GM19099 (cell line): Measurements from ENCODE around the gene ZRANB2.

ENCODE experiments used
- POLR2A ChIP-seq: IDR thresholded peaks from 3 replicates; pipeline ENCODE4 v1.6.1; 2011; ENCODE audit warnings: low read depth; ENCODE audit not compliant: insufficient read length; ENCODE audit errors: extremely low read depth

ZRANB2 gene

GRCh38 chr1:71086331-71086730, 5.5 kb upstream of the ZRANB2 start:
- TF ChIP-seq POLR2A, result no peak

DNA sequence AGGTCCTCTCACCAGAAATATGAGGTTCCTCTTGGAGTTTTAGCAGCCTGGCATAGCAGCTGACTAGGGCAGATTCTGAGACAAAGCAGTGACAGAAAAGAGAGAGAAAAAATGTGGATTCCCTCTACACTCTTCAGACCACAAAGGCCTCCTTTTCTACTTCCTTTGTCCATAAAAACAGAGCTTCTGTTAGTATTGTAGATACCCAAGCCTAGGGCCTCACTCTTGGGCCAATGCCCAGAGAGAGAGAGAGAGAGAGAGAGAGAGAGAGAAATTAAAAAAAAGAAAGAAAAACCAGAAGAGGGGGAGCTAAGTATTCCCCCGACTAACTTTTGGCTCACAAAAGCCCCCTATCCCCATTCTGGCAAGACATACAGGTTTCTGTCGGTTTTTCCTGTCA, 2.4 kb upstream of the ZRANB2 start:
- TF ChIP-seq POLR2A, result no peak

- no peak for TF ChIP-seq POLR2A
These were observed 854 bp upstream of the ZRANB2 start for GRCh38 chr1:71081697-71082080.

DNA sequence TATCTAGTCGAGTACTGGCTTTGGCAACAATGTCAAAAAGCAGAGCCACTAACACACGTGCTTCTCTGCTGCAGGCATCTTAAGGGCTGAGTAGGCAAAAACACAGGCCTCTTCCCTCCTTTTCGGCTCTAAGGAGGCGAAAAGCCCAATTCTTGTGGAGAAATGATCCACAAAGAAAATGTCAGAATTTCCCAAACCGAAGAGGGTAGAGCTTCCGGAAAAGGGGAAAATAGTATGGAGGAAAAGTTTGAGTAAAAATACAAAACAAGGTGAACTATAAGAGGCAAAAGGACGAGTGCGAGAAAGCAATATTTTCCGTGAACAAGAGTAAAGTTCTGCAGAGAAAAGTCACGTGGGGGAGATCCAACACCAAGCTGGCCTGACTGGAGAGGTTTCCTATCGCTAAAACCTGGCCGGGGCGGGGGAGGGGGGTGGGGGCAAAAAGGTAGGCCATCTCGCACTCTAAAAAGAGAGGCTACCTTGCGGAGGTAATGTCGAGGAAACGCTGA, 551 bp downstream of the ZRANB2 start:
- TF ChIP-seq POLR2A, result no peak

DNA sequence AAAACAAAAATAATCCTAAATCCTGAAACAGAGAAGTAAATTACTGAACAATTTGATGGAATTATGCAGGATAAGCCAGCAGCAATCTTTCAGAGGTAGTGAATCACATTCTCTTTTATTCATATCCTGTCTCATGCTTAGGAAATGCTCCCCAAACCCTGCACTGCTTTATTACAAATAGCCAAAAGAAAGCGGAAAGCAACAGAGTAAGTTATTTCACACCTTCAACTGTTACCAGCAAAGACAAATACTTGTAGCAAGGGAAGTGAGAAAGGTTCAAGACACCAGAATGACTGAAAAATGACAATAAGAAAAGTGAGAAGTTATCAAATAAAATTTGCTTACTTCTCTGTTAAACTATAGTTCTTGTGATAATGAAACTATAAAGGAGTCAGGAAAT, 6.2 kb downstream of the ZRANB2 start:
- TF ChIP-seq POLR2A, result no peak

- TF ChIP-seq POLR2A, result no peak
These were observed 8.6 kb downstream of the ZRANB2 start for GRCh38 chr1:71072273-71072672.

DNA sequence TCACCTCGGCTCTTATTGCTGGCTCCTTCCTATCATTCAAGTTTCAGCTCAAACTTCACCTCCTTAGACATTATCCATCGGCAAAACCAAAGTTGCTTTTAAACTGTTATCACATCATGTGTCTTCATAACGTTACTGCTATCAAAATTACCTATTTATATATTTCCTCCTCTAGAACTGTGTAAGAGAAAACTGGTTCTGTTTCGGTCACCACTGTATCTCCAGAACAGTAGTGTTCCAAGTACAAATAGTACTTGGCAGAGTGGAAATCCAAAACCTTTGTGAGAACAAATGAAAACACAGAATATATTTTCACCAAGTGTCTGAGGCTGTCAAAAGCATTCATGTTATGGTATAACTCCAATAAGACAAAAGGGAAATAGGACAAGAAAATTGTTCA, 9.1 kb downstream of the ZRANB2 start:
- no peak for TF ChIP-seq POLR2A

- no peak for TF ChIP-seq POLR2A
These were observed 12.3 kb downstream of the ZRANB2 start for GRCh38 chr1:71068325-71069240.

DNA sequence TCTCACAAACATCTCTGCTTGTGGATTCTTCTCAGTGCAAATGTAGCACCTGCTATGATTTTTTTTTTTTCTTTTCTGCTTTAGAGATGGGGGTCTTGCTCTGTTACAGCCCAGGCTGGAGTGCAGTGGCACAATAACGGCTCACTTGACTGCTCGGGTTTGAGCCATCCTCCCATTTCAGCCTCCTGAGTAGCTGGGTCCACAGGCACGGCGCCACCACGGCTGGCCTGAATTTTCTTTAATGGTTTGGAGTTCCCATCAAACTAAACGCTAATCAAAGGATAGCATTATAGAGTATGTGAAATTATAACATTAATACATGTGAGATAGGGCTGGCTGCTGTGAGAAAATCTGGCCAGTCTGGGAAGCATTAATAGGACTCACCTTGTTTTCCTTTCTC, 26.0 kb downstream of the ZRANB2 start:
- no peak for TF ChIP-seq POLR2A

DNA sequence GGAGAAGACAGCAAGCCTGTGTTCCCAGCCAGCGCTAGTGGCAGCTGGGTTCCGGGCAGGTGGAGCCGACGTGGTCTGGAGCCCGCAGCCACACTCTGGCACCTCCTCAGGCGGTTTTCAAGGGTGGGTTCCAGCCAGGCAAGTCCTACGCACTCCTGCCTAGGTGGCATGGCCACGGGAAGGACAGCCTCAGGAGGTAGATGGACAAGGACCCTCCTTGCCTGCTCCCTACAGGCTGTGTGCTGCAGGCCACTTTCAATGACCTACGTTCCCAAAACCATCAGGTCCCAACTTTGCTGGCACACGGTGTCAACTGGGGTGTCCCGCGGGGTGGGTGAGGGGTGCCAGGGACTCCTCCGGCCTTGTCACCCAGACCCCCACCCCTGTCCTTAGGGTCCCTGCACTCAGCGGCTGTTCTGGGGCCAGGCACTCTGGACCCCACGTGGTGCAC, 26.5 kb downstream of the ZRANB2 start:
- no peak for TF ChIP-seq POLR2A

GRCh38 chr1:71053758-71054157, 27.1 kb downstream of the ZRANB2 start:
- TF ChIP-seq POLR2A, result no peak

GRCh38 chr1:71053146-71053545, 27.7 kb downstream of the ZRANB2 start:
- no peak for TF ChIP-seq POLR2A

DNA sequence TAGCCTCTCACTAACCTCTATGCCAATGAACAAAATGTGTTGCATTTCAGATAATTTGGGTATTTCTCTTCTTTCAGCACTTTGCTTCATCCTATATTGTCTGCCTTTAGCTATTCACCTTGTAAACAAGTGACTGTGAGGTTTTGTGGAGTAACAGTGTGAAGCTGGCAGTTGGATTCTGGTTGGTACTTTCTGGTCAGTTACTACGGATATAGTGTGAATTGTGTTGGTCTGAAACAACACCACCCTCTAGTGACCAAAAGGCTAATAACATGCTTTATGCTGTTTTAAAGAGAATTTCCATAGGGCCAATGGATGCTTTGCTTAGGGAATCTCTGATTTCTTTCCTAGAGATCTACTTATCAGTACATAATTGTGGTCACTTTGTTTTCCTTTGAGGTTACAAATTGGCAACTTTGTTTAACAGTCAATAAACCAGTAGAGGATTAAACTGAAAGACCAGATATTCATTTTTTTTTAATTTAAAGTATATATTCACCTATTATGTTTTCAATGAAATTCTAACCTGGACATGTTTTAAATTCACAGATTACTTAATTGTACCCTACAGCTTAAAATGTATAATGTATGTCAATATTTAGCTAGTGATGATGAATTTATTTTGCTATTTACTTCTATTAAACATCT, 30.8 kb downstream of the ZRANB2 start:
- TF ChIP-seq POLR2A, result no peak

GRCh38 chr1:71047635-71048607, 32.9 kb downstream of the ZRANB2 start, which contains the start of gene PTGER3:
Gene PTGER3, minus strand, starts transcription at chr1:71047816. Its CDS starts 239 bp downstream, at chr1:71047577.
- no peak for TF ChIP-seq POLR2A
